ENCODE measurements around the gene PTPRE.

GRCh38 chr10:127905848-127906261 is 1.0 kb upstream of the PTPRE start:
- no peak for TF ChIP-seq CHD2 (IDR thresholded peaks at IDR 0.05; ENCODE audit: borderline replicate concordance, low read depth, low read length)
- no peak for TF ChIP-seq CTCF (IDR thresholded peaks at IDR 0.05 in 2 of 3, conservative IDR thresholded peaks at IDR 0.05 in 1 of 3; ENCODE audit: control insufficient read depth in 2 of 3, extremely low read depth in 1 of 3, insufficient read depth in 1 of 3, low read depth in 3 of 3, low read length in 3 of 3)
- TF ChIP-seq, protein P1, sequence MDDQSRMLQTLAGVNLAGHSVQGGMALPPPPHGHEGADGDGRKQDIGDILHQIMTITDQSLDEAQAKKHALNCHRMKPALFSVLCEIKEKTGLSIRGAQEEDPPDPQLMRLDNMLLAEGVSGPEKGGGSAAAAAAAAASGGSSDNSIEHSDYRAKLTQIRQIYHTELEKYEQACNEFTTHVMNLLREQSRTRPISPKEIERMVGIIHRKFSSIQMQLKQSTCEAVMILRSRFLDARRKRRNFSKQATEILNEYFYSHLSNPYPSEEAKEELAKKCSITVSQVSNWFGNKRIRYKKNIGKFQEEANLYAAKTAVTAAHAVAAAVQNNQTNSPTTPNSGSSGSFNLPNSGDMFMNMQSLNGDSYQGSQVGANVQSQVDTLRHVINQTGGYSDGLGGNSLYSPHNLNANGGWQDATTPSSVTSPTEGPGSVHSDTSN (IDR thresholded peaks at IDR 0.05; ENCODE audit: insufficient replicate concordance, low read depth, low read length): no peak
- TF ChIP-seq MTA2 (IDR thresholded peaks at IDR 0.05; ENCODE audit: low read depth): no peak
